SU-DHL-6 (cell line): ENCODE measurements around the gene SERPINB8.

Source experiments
- H2AFZ ChIP-seq: fragments of 200-600 bp; sonication (generic); 2 replicates; pipeline ENCODE4 v1.6.1; 2014; ENCODE audit warnings: low read depth, mild to moderate bottlenecking, moderate library complexity, mixed read lengths, antibody characterized with exemption, low read length; ENCODE audit not compliant: severe bottlenecking
- H3F3A ChIP-seq: fragments of 200-600 bp; shearing (Covaris generic); 2 replicates; pipeline ENCODE4 v1.6.0; 2016; ENCODE audit warnings: antibody characterized with exemption, mild to moderate bottlenecking; ENCODE audit not compliant: insufficient read depth
- H3K27ac ChIP-seq: fragments of 200-600 bp; sonication (generic); 2 replicates; pipeline ENCODE4 v1.5.1; 2016; ENCODE audit warnings: low read depth, mild to moderate bottlenecking, low read length, moderate library complexity, mixed read lengths
- H3K27me3 ChIP-seq: fragments of 200-600 bp; sonication (generic), shearing (Covaris generic); 2 replicates; pipeline ENCODE4 v1.6.0; 2014; ENCODE audit warnings: mild to moderate bottlenecking, low read length
- H3K36me3 ChIP-seq: fragments of 200-600 bp; sonication (generic); 2 replicates; pipeline ENCODE4 v1.6.1; 2014; ENCODE audit warnings: mild to moderate bottlenecking, low read length, mixed read lengths
- H3K4me2 ChIP-seq: fragments of 300-600, 200-600 bp; shearing (Covaris generic), sonication (generic); 2 replicates; pipeline ENCODE4 v1.6.0; 2014; ENCODE audit warnings: low read length, low read depth, mild to moderate bottlenecking; ENCODE audit not compliant: poor library complexity, severe bottlenecking
- H3K4me3 ChIP-seq: fragments of 200-600 bp; sonication (generic); 2 replicates; pipeline ENCODE4 v1.5.1; 2014; ENCODE audit warnings: antibody characterized with exemption, low read length, mild to moderate bottlenecking, mixed read lengths; ENCODE audit not compliant: insufficient read depth, poor library complexity, severe bottlenecking
- H3K79me2 ChIP-seq: fragments of 200-600 bp; sonication (generic); 2 replicates; pipeline ENCODE4 v1.6.1; 2014; ENCODE audit warnings: mild to moderate bottlenecking, low read length, moderate library complexity; ENCODE audit not compliant: insufficient read depth
- H3K9ac ChIP-seq: fragments of 200-600 bp; sonication (generic); 2 replicates; pipeline ENCODE4 v1.7.0; 2014; ENCODE audit warnings: mild to moderate bottlenecking, low read length
- H3K9me2 ChIP-seq: fragments of 200-600 bp; sonication (generic); replicated peaks from 2 replicates; pipeline ENCODE4 v1.6.1; 2014; ENCODE audit warnings: low read length; ENCODE audit not compliant: insufficient read depth
- H3K9me3 ChIP-seq: fragments of 200-600 bp; sonication (generic); 2 replicates; pipeline ENCODE4 v1.6.1; 2014; ENCODE audit warnings: low read length, mixed read lengths; ENCODE audit not compliant: insufficient read depth
- H4K20me1 ChIP-seq: fragments of 200-600 bp; sonication (generic); 2 replicates; pipeline ENCODE4 v1.6.1; 2014; ENCODE audit warnings: low read depth, mild to moderate bottlenecking, antibody characterized with exemption, low read length, moderate library complexity, mixed read lengths
- CTCF ChIP-seq: fragments of 200-600 bp; sonication (generic); IDR thresholded peaks from one replicate; pipeline ENCODE4 v1.5.1; 2017; ENCODE audit warnings: antibody characterized with exemption, mild to moderate bottlenecking, low read length, moderate library complexity; ENCODE audit not compliant: insufficient read depth, poor library complexity, severe bottlenecking
- EZH2phosphoT487 ChIP-seq: fragments of 200-600 bp; sonication (generic), shearing (Covaris generic); conservative IDR thresholded peaks from 2 replicates; pipeline ENCODE4 v1.6.1; 2018; ENCODE audit warnings: mild to moderate bottlenecking, antibody characterized with exemption, low read length, moderate library complexity, mixed read lengths

SERPINB8 gene

GRCh38 chr18:63969942-63970808, at the start of gene SERPINB8:
TSS of gene SERPINB8 (plus strand) at chr18:63970081. CDS start at chr18:63978309, 8,228 bp downstream.
- Histone ChIP-seq H3K9me3 (no peaks in the 10 kb centered on the region), H3K36me3 (no peaks in the 10 kb centered on the region), H3K9ac (peak within 1 kb of the TSS; percentile 56), H3K79me2 (no peaks in the 10 kb centered on the region), H4K20me1 (no peaks in the 10 kb centered on the region), H2AFZ (peak within 1 kb of the TSS; percentile 71), H3K4me2 (peak within 1 kb of the TSS; percentile 46), H3K27me3 (no peaks in the 10 kb centered on the region), H3K4me3 (peak within 1 kb of the TSS; percentile 55), H3K9me2 (no peaks in the 10 kb centered on the region), H3K27ac (no peak within 1 kb of the TSS), H3F3A (no peaks in the 10 kb centered on the region)
- TF ChIP-seq EZH2phosphoT487 (no peak), CTCF (no peak)

- no peak overlapping the region for H3K4me3 ChIP-seq
- no peak overlapping the region for H3K9ac ChIP-seq
- H3K79me2 ChIP-seq, result no peaks in the 10 kb centered on the region
- H3K36me3 ChIP-seq, result no peaks in the 10 kb centered on the region
- no peaks in the 10 kb centered on the region for H3K9me2 ChIP-seq
- no peaks in the 10 kb centered on the region for H4K20me1 ChIP-seq
- H2AFZ ChIP-seq, result no peak overlapping the region
- H3K27me3 ChIP-seq, result no peaks in the 10 kb centered on the region
- no peaks in the 10 kb centered on the region for H3K9me3 ChIP-seq
- no peak for TF ChIP-seq EZH2phosphoT487
- TF ChIP-seq CTCF, result no peak
- H3K27ac ChIP-seq, result no peak overlapping the region
- no peak overlapping the region for H3K4me2 ChIP-seq
- no peaks in the 10 kb centered on the region for H3F3A ChIP-seq
These were observed 47.8 kb upstream of the SERPINB8 start for GRCh38 chr18:63922049-63922448.

GRCh38 chr18:63924551-63924950, 45.3 kb upstream of the SERPINB8 start:
- H2AFZ ChIP-seq, result no peak overlapping the region

More at GRCh38 chr18:63924551-63924950, 45.3 kb upstream of the SERPINB8 start:
- H3K79me2 ChIP-seq, result no peaks in the 10 kb centered on the region
- no peak overlapping the region for H3K4me2 ChIP-seq
- no peak overlapping the region for H3K4me3 ChIP-seq
- no peak overlapping the region for H3K27ac ChIP-seq
- no peaks in the 10 kb centered on the region for H3K9me2 ChIP-seq
- TF ChIP-seq EZH2phosphoT487, result no peak
- no peak for TF ChIP-seq CTCF
- H3F3A ChIP-seq, result no peaks in the 10 kb centered on the region
- no peaks in the 10 kb centered on the region for H3K9me3 ChIP-seq
- H3K27me3 ChIP-seq, result no peaks in the 10 kb centered on the region
- no peaks in the 10 kb centered on the region for H4K20me1 ChIP-seq
- H3K9ac ChIP-seq, result no peak overlapping the region
- H3K36me3 ChIP-seq, result no peaks in the 10 kb centered on the region
